Measurements from ENCODE around the gene CADPS2. TPM values are rescaled to one million over a fixed set of nuclear protein-coding genes. Genes with fewer than 3 reads are reported as not detected.
"Not testable (repeated sequence)": the region's sequence is repeated elsewhere in the genome, so short reads cannot be mapped to it uniquely, and the experiment has no call there.

Gene CADPS2
- total and polyA plus RNA-seq, 2 donors (not counting 1 experiment from before 2014, with no cell fraction given) = 11.5 to 32.2 TPM

GRCh38 chr7:122844191-122844988 is 41.9 kb downstream of the CADPS2 start:
- no peaks in the 10 kb centered on the region for H3K36me3 ChIP-seq (ENCODE audit: control insufficient read depth, insufficient read depth, low read length)
- H3K79me2 ChIP-seq (ENCODE audit: control insufficient read depth, insufficient read depth, low read length) = no peaks in the 10 kb centered on the region
- TF ChIP-seq EZH2 (IDR thresholded peaks at IDR 0.05; ENCODE audit: low read length, missing control alignments) = no peak
- TF ChIP-seq, protein P1, sequence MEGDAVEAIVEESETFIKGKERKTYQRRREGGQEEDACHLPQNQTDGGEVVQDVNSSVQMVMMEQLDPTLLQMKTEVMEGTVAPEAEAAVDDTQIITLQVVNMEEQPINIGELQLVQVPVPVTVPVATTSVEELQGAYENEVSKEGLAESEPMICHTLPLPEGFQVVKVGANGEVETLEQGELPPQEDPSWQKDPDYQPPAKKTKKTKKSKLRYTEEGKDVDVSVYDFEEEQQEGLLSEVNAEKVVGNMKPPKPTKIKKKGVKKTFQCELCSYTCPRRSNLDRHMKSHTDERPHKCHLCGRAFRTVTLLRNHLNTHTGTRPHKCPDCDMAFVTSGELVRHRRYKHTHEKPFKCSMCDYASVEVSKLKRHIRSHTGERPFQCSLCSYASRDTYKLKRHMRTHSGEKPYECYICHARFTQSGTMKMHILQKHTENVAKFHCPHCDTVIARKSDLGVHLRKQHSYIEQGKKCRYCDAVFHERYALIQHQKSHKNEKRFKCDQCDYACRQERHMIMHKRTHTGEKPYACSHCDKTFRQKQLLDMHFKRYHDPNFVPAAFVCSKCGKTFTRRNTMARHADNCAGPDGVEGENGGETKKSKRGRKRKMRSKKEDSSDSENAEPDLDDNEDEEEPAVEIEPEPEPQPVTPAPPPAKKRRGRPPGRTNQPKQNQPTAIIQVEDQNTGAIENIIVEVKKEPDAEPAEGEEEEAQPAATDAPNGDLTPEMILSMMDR (conservative IDR thresholded peaks at IDR 0.05 in 1 of 2, IDR thresholded peaks at IDR 0.05 in 1 of 2; ENCODE audit: low read depth in 1 of 2, low read length in 2 of 2) = no peak
- H3K27ac ChIP-seq (ENCODE audit: insufficient read depth, low read length) = no peak overlapping the region
- no peak for DNase-seq (ENCODE audit: low read depth in 2 of 2)
- H3K27me3 ChIP-seq (ENCODE audit: control insufficient read depth, insufficient read depth, low read length) = no peaks in the 10 kb centered on the region
- no peaks in the 10 kb centered on the region for H4K20me1 ChIP-seq (ENCODE audit: control insufficient read depth, extremely low read depth, insufficient read depth, low read length)
- H3K9ac ChIP-seq (ENCODE audit: insufficient read depth, low read length) = no peak overlapping the region
- H3K9me3 ChIP-seq (ENCODE audit: control insufficient read depth, insufficient read depth, low read depth, low read length) = no peaks in the 10 kb centered on the region
- no peak overlapping the region for H2AFZ ChIP-seq (ENCODE audit: low read length)
- H3K4me1 ChIP-seq (ENCODE audit: control insufficient read depth, extremely low read depth, insufficient read depth, low read length) = no peaks in the 10 kb centered on the region
- H3K4me2 ChIP-seq (ENCODE audit: extremely low read depth, insufficient read depth, low read length) = no peak overlapping the region
- no peak overlapping the region for H3K4me3 ChIP-seq (replicated peaks in 1 of 4; ENCODE audit: control extremely low read depth in 1 of 4, insufficient read depth in 1 of 4, low read depth in 3 of 4, low read length in 4 of 4)

DNA sequence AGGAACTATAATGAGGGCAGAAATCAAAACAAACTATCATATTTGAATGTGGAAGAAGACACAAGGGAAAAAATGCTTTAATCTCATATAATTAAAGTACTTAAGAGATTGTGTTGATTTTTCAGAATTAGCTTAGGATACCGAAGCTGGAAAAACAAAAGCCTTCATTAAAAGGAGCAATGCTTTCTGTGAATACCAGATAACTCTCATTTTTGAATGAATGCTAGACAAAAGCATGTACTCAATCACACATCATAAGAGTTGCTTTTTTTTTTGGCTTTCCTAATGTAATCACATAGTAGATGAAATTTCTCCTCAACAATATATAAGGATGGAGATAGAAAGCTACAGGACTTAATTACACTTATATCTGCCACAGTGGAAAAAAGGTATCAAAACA is 43.3 kb downstream of the CADPS2 start:
- no peaks in the 10 kb centered on the region for H3K4me1 ChIP-seq (ENCODE audit: control insufficient read depth, extremely low read depth, insufficient read depth, low read length)
- no peaks in the 10 kb centered on the region for H3K27me3 ChIP-seq (ENCODE audit: control insufficient read depth, insufficient read depth, low read length)
- H2AFZ ChIP-seq (ENCODE audit: low read length) = no peak overlapping the region
- no peak overlapping the region for H3K9ac ChIP-seq (ENCODE audit: insufficient read depth, low read length)
- no peak for DNase-seq (ENCODE audit: low read depth in 2 of 2)
- H3K27ac ChIP-seq (ENCODE audit: insufficient read depth, low read length) = no peak overlapping the region
- no peaks in the 10 kb centered on the region for H3K9me3 ChIP-seq (ENCODE audit: control insufficient read depth, insufficient read depth, low read depth, low read length)
- no peaks in the 10 kb centered on the region for H4K20me1 ChIP-seq (ENCODE audit: control insufficient read depth, extremely low read depth, insufficient read depth, low read length)
- H3K36me3 ChIP-seq (ENCODE audit: control insufficient read depth, insufficient read depth, low read length) = no peaks in the 10 kb centered on the region
- H3K79me2 ChIP-seq (ENCODE audit: control insufficient read depth, insufficient read depth, low read length) = no peaks in the 10 kb centered on the region
- TF ChIP-seq, protein P1 (conservative IDR thresholded peaks at IDR 0.05 in 1 of 2, IDR thresholded peaks at IDR 0.05 in 1 of 2; ENCODE audit: low read depth in 1 of 2, low read length in 2 of 2) = no peak
- TF ChIP-seq EZH2 (IDR thresholded peaks at IDR 0.05; ENCODE audit: low read length, missing control alignments) = no peak
- no peak overlapping the region for H3K4me3 ChIP-seq (replicated peaks in 1 of 4; ENCODE audit: control extremely low read depth in 1 of 4, insufficient read depth in 1 of 4, low read depth in 3 of 4, low read length in 4 of 4)
- H3K4me2 ChIP-seq (ENCODE audit: extremely low read depth, insufficient read depth, low read length) = no peak overlapping the region

DNA sequence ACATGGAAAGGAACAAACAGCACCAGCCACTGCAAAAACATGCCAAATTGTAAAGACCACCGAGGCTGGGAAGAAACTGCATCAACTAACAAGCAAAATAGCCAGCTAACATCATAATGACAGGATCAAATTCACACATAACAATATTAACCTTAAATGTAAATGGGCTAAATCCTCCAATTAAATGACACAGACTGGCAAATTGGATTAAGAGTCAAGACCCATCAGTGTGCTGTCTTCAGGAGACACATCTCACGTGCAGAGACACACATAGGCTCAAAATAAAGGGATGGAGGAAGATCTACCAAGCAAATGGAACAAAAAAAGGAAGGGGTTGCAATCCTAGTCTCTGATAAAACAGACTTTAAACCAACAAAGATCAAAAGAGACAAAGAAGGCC is 50.0 kb downstream of the CADPS2 start:
- H3K9ac ChIP-seq (ENCODE audit: insufficient read depth, low read length); H3K9me3 ChIP-seq (ENCODE audit: control insufficient read depth, insufficient read depth, low read depth, low read length); H3K27ac ChIP-seq (ENCODE audit: insufficient read depth, low read length); H3K4me2 ChIP-seq (ENCODE audit: extremely low read depth, insufficient read depth, low read length); H4K20me1 ChIP-seq (ENCODE audit: control insufficient read depth, extremely low read depth, insufficient read depth, low read length); H3K4me3 ChIP-seq (replicated peaks in 1 of 4; ENCODE audit: control extremely low read depth in 1 of 4, insufficient read depth in 1 of 4, low read depth in 3 of 4, low read length in 4 of 4); H3K36me3 ChIP-seq (ENCODE audit: control insufficient read depth, insufficient read depth, low read length); DNase-seq (ENCODE audit: low read depth in 2 of 2); H3K4me1 ChIP-seq (ENCODE audit: control insufficient read depth, extremely low read depth, insufficient read depth, low read length); H2AFZ ChIP-seq (ENCODE audit: low read length); H3K27me3 ChIP-seq (ENCODE audit: control insufficient read depth, insufficient read depth, low read length); H3K79me2 ChIP-seq (ENCODE audit: control insufficient read depth, insufficient read depth, low read length): not testable (repeated sequence)

GRCh38 chr7:122834571-122834942 is 51.7 kb downstream of the CADPS2 start:
- not testable (repeated sequence) for H3K4me2 ChIP-seq (ENCODE audit: extremely low read depth, insufficient read depth, low read length)

More at GRCh38 chr7:122834571-122834942, 51.7 kb downstream of the CADPS2 start:
- H3K4me1 ChIP-seq (ENCODE audit: control insufficient read depth, extremely low read depth, insufficient read depth, low read length); H4K20me1 ChIP-seq (ENCODE audit: control insufficient read depth, extremely low read depth, insufficient read depth, low read length); H3K79me2 ChIP-seq (ENCODE audit: control insufficient read depth, insufficient read depth, low read length); H2AFZ ChIP-seq (ENCODE audit: low read length); H3K9ac ChIP-seq (ENCODE audit: insufficient read depth, low read length); H3K27me3 ChIP-seq (ENCODE audit: control insufficient read depth, insufficient read depth, low read length); H3K27ac ChIP-seq (ENCODE audit: insufficient read depth, low read length); H3K4me3 ChIP-seq (replicated peaks in 1 of 4; ENCODE audit: control extremely low read depth in 1 of 4, insufficient read depth in 1 of 4, low read depth in 3 of 4, low read length in 4 of 4); H3K9me3 ChIP-seq (ENCODE audit: control insufficient read depth, insufficient read depth, low read depth, low read length); H3K36me3 ChIP-seq (ENCODE audit: control insufficient read depth, insufficient read depth, low read length); DNase-seq (ENCODE audit: low read depth in 2 of 2): not testable (repeated sequence)
